Measurements from ENCODE around the gene HNRNPA0.

DNA sequence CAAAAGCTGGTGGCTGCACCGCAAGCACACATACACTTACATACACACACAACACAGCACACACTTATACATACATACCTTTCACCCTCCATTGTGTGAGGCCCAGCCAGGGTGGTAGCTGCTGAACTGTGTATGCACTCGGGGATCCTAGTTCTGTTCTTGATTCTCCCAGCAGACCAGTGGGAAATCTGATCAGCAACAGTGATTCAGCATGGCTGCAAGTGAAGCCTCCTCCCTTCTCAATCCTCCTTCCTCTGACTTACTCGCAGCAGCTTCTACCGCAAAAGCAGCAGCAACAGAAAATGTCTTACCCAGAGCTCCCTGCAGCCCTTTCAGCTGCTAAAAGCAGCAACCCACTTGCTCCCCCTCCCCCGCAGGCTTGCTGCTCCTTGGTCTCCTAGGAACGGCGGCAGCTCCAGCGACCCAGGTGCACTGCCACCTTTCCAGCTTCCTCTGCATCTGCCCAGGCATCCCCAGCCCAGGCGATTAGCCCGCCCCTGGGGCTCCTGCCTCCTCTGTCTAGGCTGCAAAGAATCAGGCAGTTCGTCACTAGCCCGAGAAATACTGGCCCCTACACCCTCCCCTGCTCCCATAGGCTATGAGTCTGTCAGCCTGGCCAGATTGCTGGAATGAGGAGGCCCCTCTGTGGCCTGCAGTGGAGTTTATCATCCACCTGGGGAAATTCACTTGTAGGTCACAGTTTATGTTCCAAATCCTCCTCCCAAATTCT lies 18.4 kb downstream of the HNRNPA0 start, which contains the start of gene KLHL3:
- TF ChIP-seq, protein P1, sequence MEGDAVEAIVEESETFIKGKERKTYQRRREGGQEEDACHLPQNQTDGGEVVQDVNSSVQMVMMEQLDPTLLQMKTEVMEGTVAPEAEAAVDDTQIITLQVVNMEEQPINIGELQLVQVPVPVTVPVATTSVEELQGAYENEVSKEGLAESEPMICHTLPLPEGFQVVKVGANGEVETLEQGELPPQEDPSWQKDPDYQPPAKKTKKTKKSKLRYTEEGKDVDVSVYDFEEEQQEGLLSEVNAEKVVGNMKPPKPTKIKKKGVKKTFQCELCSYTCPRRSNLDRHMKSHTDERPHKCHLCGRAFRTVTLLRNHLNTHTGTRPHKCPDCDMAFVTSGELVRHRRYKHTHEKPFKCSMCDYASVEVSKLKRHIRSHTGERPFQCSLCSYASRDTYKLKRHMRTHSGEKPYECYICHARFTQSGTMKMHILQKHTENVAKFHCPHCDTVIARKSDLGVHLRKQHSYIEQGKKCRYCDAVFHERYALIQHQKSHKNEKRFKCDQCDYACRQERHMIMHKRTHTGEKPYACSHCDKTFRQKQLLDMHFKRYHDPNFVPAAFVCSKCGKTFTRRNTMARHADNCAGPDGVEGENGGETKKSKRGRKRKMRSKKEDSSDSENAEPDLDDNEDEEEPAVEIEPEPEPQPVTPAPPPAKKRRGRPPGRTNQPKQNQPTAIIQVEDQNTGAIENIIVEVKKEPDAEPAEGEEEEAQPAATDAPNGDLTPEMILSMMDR (IDR thresholded peaks at IDR 0.05): peak; percentile 29; the same call in 1 of the 2 replicates
- TF ChIP-seq ZFX (IDR thresholded peaks at IDR 0.05; ENCODE audit: borderline replicate concordance): no peak

Data from 22Rv1 (cell line).